Measurements from ENCODE around the gene C19orf25.

DNA sequence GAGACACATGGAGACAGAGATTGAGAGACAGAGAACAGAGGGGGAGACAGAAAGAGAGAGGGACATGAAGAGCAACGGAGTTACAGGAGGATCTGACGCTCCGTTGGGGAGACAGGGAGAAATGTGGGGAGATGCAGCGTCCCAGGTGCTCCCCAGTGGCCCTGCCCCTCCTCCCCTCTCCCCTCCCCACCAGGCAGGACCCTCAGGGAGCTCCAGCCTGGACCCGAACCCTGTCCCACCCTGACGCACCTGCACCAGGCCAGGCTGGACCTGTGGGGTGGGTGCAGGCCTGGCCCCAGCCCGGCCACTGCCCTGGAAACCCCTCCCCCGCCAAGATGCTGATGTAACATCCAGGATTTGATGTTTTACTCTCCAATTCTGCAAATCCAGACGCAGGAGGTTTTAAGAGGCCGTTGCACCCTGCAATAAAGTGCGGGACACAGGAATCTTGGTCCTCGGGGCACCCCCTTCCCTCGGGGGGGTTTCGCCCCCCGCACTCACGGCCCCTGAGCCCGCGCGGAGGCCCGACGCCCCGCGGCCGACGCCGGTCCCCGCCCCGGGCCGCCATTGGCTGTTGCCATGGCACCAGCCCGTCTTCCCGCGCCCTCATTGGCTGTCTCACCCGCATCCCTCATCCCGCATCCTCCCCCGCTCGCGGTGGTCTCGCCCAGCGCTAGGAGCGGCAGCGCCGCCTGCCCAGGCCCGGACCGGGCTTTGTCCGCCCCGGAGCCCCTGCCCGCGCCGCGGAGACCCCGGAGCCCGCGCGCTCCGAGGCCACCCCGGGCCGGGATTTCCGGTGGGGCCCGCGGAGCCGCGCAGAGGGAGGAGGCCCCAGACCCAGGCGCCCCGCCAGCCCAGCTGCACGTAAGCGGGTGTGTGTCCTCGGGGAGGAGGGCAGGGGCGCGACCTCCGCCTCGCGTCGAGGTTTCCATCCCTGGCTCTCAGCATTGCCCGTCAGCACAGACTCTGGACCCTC lies 29.3 kb downstream of the C19orf25 start, which contains the start of gene APC2:
- TF ChIP-seq, protein P1, sequence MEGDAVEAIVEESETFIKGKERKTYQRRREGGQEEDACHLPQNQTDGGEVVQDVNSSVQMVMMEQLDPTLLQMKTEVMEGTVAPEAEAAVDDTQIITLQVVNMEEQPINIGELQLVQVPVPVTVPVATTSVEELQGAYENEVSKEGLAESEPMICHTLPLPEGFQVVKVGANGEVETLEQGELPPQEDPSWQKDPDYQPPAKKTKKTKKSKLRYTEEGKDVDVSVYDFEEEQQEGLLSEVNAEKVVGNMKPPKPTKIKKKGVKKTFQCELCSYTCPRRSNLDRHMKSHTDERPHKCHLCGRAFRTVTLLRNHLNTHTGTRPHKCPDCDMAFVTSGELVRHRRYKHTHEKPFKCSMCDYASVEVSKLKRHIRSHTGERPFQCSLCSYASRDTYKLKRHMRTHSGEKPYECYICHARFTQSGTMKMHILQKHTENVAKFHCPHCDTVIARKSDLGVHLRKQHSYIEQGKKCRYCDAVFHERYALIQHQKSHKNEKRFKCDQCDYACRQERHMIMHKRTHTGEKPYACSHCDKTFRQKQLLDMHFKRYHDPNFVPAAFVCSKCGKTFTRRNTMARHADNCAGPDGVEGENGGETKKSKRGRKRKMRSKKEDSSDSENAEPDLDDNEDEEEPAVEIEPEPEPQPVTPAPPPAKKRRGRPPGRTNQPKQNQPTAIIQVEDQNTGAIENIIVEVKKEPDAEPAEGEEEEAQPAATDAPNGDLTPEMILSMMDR (IDR thresholded peaks at IDR 0.05), result no peak
- no peak for TF ChIP-seq POLR2A (IDR thresholded peaks at IDR 0.05)

Measured in heart left ventricle (tissue), 13 donors.